AML-193 (cell line): ENCODE measurements around the gene DERL2.

ENCODE experiments used
- DNase-seq, 2 experiments: peaks; one replicate each; lab custom pipeline; 2025; lab: John Stamatoyannopoulos, UW

The DERL2 gene

DNA sequence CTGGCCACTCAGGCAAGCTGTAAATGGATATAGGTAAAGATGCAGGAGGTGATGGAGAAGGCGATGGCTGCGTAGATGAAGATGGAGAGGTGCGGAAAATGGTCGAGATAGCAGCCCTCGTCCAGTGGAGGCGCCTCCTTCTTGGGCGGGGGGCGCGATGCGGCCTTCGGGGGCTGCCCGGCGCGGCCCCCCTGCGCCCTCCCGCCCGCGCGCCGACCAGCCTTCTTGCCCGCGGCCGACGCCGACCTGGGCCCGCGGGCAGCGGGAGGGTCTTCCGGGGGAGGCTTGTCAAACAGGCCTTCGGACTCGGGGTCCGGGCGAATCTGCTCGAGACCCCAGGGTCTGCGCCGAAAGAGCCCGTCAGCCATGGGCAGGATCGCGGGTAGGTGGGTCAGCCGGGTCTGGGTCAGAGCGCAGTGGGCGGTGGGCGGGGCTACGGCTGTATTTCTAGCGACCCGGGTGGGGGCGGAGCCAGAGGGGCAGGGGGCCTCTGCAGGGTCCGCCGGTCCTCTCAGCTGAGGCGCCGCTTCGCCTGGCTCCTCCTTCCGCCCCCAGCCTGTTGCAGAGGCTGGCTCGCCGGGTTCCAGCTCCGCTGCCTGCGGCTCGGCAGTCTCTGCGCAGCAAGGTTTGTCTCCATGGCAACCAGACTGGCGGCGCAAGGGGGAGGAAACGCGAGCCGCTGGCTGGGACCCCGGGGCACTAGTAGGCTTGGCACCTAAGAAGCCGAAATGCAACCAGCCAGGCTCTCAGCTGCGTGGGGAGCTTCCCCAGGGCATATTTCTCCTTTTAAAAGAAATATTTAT lies 14.8 kb upstream of the DERL2 start:
- no peak for DNase-seq

DNA sequence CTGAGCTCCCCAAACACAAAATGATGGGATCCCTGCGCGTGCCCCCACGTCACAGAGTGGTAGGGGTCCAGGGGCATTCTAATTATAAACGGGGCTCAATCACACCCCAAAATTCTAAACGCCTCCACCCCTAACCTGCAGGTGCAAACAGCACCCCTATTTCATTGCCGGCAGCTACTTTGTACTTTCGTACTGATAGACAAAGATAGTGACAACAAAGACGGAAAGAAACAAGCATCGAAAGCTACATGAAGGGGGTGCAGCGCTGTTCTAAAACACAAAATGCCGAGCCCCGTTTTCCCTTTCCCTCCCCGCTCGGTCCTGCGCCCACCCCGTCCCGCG lies 14.2 kb upstream of the DERL2 start:
- DNase-seq = no peak

DNA sequence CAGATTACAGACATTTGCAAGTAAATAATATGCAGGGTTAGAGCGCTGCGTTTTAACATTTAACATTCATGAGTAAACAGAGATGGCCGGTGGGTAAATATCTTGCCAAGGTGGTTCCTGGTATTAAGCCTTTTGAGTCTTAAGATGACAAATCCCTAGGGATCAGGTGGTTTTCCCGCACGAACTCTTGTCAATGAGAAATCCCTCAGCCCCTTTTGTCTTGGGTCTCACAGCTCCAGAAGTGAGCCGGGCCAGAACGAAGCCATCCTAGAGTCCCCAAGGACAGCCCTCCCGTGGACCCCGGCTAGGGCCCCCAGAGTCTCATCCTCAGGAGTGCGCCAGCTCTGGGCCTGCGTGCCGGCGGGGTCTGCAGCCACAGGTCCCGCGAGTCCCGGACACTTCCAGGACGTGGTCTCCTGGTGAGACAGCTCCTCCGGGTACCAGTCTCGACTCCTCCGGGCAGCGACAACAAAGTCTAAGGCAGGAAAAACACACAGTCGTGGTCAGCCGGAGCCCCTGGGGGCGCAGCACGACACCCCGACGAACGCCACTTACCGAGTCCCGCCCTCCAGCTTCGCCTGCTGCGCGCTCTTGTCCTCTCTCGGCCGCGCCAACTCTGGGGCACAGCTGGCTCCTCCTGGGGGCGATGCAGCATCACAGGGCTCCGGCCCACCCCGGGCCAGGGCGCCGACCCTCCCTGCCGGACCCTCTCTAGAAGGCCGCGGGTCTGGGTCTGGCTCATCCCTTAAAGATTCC lies 13.7 kb upstream of the DERL2 start:
- no peak for DNase-seq

DNA sequence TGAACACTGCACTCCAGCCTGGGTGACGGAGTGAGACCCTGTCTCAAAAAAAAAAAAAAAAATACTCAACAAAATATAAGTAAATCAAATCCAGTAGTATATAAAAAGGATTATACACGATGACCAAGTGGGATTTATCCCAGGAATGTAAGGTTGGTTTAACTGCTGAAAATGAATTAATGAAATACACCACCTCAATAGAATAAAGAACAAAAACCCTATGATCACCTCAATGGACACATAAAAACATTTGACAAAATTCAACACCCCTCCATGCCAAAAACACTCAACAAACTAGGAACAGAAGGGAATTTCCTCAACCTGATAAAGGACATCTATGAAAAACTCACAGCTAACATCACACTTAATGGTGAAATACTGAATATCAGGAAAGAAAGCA lies 7.0 kb upstream of the DERL2 start:
- DNase-seq = no peak

DNA sequence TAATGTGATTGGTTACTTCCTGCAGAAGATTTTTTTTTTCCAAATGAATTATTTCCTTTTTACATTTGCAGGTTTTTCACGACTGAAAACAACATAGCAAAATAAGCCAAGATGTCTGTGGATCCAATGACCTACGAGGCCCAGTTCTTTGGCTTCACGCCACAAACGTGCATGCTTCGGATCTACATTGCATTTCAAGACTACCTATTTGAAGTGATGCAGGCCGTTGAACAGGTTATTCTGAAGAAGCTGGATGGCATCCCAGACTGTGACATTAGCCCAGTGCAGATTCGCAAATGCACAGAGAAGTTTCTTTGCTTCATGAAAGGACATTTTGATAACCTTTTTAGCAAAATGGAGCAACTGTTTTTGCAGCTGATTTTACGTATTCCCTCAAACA lies 2.8 kb upstream of the DERL2 start:
- no peak for DNase-seq

DNA sequence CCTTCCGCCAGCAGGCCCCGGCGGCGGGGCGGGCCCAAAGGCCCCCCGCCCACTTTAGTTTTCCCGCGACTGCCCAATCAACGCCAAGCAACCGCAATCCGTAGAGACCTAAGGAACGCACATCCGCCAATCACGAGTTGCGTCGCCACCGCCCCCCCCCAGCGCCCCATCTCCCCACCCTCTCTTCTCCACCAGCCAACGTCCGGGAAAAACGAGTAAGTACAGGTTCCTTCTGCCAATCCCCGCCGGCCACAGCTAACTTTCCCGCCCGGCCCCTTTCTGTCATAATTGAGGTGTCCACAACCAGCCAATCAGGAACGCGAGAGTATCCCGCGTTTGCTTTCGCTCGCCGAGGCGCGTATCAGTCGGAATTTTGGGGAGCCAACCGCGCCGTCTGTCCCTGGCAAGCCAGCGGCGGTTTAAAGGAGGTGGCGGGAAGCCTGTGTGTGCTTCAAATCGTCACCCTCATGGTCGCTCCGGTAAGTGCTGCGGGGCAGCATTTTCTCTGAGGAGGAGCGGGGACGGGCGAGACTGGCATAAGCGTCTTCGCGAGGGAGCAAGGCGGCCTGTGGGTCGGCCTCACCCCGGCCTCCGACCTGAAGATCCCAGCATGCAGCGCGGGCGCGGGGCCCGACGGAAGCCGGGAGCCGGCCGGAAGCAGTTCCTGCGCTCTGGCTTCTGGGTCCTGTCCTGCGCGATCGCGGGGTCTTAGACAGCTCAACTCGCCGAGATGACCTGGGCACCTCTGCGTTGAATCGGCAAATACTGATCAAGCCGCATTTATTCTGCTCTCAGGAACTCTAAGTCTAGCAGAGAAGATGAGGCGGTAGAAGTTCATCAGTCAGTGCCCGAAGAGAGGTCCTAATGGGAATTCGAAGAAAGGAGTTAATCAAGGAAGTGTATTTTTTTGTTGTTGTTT lies 487 bp upstream of the DERL2 start, which contains the start of gene MIS12:
TSS of gene MIS12 (plus strand) at position 361 of the 919 bp plus-strand sequence. CDS start 2,297 bp downstream, outside the sequence.
- peak; percentile 84 to 87 for DNase-seq

DNA sequence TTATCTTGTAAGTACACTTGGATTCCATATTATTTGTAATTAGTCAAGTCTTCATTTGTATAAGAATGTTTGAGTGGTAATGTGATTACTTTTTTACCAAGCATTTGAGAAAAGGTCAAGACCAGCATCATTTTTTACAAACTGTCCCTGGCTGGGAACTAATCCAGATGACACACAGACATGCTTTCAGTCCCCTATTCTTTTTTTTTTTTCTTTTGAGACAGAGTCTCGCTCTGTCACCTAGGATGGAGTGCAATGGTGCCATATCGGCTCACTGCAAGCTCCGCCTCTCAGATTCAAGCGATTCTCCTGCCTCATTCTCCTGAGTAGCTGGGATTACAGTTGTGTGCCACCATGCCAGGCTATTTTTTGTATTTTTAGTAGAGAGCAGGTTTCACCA lies 4.5 kb downstream of the DERL2 start:
- DNase-seq = no peak

DNA sequence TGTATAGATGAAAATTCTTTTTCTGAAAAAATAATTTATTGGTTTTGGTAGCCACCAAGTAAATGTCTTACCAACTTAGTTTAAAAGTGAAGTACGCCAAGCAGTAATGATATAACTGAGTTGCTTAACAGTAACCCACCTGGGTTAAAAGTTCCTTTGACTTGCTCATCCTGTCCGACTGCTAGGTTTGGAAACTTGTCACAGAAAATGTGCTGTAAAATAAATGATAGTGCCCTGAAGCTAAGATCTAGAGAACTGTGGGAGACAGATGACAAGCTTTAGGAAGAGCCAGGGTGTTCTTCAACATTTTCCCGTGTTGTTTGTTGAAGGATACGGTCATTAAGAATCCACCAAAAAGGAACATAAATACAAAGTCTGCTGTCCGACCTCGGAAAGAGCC lies 5.0 kb downstream of the DERL2 start:
- no peak for DNase-seq

DNA sequence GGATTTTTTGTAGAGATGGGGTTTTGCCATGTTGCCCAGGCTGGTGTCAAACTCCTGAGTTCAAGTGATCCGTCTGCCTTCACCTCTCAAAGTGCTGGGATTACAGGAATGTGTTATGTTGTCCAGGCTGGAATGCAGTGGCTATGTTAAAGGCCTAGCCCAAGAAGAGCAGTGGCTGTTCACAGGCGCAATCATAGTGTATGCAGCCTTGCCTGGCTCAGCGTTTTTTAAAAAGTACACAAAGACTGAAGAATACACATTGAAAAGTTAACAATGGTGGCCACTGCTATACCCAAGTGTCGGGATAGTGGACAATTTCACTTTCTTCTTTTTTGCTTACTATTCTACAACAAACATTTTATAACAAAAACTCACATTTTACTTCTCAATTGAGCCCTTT lies 7.0 kb downstream of the DERL2 start:
- DNase-seq = no peak

DNA sequence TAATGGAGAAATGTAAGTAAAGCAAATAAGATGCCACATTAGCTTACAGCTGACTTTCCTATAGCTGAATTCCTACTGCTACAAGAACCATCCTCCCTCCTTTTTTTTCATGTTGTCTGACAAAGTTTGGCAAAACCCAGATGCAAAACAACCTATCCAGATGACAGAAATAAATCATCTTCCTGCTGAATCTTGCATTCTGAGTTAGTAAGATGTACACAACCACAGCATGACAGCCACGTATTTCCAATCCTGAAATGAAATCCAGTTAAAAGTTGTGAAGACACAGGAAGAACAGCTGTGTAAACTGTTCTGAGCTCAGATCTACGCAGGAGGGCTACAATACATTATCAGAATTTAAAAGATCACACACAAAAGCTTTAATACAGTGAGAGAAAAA lies 12.1 kb downstream of the DERL2 start:
- DNase-seq = no peak

DNA sequence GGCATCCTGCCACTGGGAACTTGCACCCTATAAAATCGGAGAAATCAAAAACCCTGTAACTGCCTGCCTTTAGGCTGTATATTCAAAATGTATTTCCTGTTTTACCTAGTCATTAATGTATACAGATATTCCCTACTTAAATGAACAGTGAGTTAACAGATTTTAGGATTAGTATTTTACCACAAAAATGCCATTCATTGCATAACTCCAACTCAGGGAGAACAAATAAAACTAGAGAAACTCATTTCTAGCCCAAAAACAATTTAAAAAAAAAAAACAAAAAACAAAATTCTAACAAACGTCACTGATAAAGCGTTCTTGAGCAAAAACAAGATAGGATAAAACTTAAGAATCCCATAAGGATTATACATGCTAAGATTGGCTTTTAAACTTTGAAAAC lies 13.5 kb downstream of the DERL2 start:
- DNase-seq = no peak

DNA sequence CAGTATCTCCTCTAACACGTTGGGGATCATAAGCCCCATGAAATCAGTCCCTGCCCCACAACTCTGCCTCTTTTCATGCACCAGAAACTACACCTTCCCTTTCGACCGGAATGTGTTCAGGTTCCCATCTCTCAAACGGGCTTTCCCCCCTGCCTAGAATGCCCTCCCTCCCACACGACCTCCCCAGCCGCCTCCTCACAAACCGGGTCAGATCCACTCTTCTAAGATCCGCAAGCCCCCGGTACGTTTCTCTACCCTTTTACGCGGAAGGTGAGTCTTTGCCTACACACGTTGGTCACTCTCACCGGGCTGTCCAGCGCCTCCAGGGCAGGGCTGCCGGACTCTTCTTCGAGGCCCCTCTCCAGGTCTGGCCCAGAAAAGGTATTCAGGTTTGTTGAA lies 17.9 kb downstream of the DERL2 start:
- no peak for DNase-seq

DNA sequence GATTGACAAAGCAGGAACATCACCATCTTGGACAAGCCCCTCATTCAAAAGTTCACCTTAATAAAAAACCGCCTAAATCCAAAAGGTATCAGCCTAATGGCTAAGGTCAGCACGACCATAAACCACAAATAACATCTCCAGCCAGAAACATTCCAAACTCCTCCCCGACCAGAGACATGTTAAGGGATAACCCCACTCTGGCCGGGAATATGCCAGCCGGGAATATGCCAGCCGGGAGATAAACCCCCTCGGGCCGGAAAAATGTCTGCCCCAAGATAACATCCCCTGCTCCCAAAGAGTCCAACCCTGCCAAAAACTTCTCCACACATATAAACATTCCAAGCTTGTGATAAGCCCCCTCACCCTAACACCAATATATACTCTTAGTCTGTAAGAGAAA lies 18.6 kb downstream of the DERL2 start:
- DNase-seq = no peak

DNA sequence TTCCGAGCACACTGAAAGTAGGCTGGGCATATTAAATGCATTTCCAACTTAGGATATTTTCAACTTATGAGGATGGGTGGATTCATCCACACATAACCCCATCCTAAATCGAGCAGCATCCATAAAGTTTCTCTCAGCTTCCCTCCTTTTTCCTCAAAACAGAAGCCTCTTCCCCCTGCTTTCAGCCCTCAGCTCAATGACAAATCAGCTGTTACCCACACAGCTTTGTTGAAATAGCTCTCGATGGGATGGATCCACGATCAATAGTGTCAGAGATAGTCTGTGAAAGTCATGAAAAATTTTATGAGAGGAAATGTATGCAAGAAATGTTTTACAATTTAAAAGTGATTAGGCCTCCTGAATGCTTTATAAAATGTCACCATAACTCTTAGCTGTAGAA lies 19.7 kb downstream of the DERL2 start:
- DNase-seq = no peak

DNA sequence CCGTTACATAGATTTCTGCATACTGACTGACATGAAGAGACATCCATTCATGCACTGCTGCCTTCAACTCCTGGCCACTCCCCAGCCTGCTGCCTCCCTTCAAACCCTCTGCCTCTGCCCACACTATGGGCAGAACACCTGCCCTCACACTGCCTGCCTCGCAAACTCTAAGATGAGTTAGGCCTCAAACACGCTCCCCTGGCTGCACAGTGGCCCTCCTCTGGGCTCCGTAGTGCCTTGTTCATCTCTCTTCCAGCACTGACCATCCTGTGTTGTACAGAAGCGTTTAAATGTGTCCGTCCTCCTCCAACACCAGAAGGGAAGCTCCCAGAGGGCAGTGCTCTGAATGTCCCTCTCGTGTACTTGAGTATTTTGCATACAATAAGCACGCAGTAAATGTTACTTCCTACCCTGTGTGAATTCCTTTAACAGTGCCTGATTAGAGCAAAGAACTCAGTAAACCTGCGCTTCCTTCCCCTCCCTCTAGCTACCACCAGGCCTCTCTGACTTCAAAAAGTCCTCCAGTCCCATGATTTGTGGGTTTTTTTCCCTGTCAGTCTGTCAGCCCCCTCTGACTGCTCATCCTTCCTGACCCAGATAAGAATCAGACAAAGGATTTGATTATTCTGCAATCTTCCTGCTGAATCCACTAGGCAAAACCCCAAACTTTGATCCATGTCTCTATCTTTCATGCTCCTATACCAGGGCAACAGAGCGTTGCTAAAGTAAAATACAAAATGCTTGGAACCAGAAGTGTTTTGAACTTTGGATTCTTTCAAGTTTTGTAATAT lies 21.1 kb downstream of the DERL2 start:
- no peak for DNase-seq

DNA sequence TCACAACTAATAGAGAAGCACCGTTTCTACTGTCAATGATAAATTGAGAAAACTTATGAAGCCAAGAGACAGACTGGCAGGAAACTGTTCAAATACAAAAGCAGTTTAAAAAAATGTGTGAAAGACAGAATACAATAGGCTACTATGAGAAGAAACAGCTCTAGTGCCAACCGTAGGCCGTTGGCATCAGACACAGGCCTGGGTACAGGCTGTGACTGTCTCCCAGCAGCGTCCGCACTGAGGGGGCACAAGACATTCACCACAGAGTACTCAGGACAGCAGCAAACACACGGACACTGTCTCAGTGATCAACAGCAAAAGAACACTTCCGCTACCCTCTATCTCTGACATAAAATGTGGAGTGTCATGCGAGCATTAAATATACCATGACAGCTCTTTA lies 39.2 kb downstream of the DERL2 start:
- DNase-seq = no peak

DNA sequence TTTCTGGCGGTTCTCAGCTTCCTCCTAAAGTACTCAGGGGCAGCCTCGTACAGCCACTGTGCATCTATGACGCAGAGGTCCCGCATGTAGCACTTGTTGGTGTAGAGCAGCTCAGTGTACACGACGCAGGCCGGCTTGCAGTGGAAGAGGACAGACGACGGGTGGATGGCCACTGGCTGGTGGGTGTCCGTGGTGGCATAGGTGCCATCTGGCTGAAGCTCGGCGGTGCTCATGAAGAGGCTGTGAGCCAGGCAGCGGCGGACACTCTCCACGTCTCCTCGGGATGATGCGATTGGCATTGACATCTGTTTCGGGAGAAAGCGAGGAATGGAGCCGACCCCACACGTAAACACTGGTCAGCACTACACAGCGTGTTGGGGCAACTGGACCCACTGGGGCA lies 41.8 kb downstream of the DERL2 start:
- DNase-seq = no peak

DNA sequence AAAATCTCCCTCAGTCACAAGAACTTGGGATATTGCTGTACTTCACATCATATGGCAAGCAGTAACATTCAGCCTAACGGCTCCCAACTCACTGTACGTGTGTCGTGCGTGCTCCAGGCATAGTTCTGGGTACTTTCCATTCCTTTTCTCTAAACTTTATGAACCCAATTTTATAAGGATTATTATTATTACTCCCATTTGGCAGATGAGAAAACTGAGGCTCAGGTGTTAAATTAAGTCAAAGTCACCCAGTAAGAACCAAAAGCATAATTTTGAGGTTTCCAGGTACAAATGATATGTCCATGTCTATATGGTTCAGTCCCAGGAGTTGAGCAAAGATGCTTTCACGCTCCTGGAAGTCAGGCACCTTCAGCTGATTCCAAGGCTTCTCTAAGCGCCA lies 42.2 kb downstream of the DERL2 start:
- no peak for DNase-seq

DNA sequence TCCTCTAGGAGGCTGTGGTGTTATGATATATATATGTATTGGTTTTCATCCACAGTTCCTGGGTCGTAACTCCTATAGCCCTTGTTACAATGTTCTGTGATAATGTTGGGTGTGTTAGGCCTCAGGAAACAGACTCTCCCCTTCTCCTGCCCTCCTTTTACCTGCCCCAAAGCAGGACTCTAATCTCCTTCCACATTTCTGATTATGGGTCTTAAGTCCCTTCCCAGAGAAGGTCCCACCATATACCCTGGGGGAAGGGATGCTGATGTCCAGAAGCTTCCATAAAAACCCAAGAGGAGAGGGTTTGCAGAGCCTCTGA lies 46.6 kb downstream of the DERL2 start:
- no peak for DNase-seq

DNA sequence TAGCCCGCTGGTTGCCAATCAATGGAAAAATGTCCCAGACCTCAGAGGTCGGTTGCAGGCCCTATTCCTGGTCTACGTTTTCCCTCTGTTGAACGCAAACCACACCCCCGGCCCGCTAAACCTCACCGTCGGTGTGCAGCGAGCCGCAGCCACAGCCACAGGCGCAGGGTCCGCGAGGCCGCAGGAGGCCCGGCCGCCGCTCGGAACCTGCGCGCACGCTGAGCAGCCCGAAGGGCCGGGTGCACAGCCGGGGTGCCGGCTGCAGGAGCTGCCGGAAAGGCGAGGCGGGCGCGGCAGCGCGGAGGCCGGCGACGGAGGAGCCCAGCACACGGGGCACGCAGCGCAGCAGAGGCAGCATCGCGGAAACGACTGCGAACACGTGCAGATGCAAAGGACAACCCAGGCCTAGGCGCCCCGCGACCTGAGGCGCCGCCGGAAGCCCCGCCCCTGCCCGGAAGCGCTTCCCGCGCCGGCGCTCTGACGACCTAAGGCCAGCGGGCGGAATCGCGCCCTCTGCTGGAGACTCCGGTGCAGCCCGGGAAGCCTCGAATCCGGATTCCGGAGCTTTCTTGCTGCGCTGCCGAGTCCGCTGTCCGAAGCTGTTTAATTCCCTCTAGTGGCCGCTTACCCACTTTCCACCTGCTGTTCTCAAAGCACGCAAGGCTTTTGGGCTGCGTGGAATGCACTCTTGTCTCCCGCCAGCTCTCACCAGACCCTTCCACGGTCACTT lies 47.1 kb downstream of the DERL2 start, which contains the start of gene C1QBP:
TSS of gene C1QBP (minus strand) at position 440 of the 730 bp plus-strand sequence. CDS start at position 358, 82 bp downstream.
- DNase-seq = peak; percentile 64 to 68

DNA sequence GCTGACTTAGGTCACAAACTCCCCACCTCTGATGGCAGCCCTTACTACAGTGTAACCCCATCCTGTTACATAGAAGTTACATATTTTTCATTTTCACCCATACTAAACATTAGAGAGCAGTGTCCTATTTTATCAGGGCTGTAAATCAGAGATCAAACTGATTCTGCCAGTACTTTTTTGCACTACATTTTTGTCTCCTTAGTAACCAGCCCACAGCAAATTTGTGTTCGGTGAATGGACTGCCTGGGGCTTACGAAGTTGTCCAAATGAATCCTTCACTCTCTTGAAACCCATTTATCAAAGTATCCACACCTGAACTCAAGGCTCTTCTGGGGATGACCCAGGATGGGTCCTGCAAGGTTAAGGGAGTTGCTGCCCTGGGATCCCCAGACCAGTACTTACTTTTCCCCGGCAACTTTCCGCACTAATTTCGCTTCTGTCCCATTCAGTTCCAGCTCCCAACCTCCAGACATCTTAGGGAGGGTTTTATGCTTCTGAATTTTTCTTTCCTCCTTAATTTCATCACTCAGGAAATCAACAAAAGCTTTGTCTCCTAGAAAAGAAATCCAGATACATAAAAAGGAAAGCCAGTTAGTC lies 48.2 kb downstream of the DERL2 start:
- DNase-seq = no peak
